HG03159 (cell line): ENCODE results near the gene MVB12B.
"Not testable (repeated sequence)": the region's sequence is repeated elsewhere in the genome, so short reads cannot be mapped to it uniquely, and the experiment has no call there.

Source experiments
- ATAC-seq: cut with Tn5 transposase; IDR thresholded peaks from one replicate; pipeline ENCODE4 v1.9.1; 2021; ENCODE audit warnings: mild to moderate bottlenecking, moderate library complexity; ENCODE audit not compliant: unreplicated experiment

The MVB12B gene

DNA sequence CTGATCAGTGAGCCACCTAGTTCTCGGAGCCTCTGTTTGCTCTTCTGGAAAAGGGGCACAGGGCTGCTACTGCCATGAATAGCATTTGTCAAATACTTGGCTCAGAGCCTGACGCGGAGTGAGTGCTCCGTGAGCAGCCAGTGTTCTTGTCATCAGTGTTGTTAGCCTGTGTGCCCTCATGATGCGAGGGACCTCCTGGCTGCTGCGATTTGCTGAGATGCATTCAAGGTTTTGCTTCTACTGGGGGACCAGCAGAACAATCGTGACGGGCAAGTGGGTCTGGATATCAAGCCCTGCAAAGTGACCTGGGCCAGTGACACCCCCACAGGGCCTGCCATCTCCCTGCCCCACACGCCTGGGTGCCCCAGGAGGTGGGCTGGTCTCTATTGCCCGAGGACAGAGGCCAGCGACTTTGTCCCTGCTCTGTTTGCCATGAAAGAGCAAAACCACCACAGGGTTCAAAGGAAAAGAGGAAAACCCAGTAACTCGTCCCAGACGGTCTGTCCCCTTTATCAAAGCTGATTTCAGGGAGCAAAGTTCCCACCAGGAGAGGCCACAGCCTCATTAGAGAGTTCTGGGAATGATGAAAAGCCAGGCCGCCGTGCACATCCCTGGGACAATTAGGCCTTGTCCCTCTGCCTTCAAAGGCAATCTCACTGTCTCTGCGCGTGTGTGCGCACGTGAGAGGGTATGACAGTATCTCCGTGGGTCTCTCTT is 200.6 kb downstream of the MVB12B start:
- ATAC-seq = no peak

DNA sequence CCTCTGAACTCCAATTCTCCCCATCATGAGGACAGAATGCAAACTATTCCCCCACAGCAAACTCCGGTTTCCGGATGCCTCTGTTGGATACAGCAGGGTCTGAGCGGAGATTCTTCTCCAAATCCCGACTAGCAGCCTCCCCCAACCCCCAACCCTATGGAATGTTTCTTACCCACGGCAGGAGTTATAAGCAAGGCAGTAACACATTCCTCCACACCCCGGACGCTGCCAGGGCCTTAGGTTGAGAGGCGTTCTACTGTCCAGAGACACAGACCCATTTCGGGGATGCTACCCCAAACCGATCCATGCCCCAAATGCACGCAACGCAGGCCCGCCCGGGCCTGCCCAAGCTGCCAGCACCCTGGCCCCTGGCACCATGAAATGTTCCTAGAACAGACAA is 201.5 kb downstream of the MVB12B start:
- no peak for ATAC-seq

DNA sequence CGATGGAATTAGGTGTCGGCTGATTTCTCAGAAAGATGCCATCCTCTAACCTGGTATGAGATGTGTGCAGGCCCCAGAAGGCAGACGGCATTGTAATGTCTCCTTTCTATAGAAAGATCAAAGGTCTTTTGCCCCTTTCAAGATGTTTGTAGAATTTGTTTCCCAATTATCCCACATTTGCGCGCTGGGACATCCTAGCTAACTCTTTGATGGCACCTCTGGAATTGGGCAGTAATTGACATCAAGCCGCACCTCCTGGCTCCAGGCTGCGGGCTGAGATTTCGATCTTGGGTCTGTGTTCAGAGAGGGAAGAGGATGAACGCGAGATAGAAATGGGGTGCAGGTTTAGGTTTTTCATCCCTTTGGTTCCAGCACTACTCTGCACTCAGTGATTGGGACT is 202.3 kb downstream of the MVB12B start:
- no peak for ATAC-seq

DNA sequence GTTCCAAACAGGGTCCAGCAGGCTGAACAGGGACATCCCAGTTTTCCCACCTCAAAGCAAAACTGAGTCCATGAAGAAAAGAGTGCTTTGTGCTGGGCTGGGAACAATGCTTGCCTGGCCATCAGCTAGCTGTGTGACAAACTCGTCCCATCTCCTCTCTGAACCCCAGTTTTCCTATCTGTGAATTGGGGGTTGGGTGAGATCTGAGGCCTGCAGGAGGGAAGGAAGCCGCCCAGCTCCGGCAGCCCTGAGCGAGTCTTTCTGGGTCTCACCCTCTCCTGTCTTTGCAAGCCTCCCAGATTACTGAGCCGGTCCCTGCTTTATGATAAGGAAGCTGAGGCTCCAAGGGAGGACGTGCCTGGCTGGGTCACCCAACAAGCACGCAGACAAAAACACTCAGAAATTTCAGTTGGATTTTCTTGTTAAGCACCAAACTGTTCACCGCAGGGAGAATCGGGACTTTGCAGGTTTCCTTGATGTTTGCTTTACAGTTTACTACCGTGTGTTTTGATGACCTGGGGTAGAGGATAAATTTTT is 204.5 kb downstream of the MVB12B start:
- ATAC-seq = no peak

DNA sequence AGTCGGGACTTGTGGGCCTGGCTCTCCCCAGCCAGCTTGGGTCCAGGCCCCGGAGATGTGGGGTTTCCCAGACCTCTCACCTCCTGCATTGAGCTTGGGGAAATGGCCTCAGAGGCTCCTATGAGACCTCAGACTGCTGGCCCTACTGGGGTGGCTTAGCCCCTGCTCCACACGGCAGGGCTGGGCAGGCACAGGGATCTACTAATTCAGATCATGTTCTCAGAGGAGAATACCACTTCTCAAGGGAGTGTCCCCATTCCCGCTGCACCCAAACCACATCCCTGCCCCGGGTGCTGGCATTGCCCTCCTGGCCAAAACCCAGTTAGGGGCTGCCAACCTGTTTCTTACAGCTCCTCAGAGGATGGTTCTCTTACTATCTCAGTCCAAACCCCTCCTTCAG is 205.0 kb downstream of the MVB12B start:
- ATAC-seq = no peak

DNA sequence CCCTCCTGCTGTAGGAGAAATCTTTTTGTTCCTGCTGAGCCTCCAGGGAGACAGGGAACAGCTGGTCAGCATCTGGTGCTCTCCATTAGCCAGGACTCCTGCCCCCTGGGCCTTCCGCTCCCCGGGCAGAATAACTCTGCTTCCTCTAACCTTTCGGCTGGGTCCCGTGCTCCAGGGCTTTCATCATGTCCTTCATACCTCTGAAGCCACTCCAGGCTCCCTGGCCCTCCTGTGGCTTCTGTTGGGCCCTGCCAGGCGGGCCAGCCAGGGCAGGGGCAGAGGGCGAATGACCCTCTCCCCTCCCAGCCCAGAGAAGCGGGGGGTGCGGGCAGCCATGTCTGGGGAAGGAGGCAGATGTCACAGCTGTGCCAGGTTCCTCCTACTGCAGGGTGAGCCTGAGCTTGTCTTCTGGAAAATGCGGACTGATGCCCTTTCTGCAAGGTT is 205.4 kb downstream of the MVB12B start:
- ATAC-seq = no peak

DNA sequence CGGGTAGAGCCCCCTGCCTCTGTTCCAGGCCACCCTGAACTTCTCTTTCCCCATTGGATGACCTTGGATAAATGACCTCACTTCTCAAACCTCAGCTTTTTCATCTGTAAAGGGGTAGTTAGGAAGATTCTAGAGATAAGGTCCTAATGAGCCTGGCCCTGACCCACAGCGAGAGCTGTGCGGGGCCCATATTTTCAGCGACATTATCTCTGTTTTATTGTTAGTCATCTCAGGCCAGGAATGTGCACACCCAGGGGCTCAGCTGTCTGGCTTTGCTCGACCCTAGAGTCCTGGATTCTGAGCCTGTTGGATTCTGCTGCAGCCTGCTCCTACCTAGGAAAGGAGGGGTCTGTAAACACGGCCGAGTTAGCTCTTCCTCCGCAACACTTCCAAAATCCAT is 205.9 kb downstream of the MVB12B start:
- ATAC-seq = no peak

DNA sequence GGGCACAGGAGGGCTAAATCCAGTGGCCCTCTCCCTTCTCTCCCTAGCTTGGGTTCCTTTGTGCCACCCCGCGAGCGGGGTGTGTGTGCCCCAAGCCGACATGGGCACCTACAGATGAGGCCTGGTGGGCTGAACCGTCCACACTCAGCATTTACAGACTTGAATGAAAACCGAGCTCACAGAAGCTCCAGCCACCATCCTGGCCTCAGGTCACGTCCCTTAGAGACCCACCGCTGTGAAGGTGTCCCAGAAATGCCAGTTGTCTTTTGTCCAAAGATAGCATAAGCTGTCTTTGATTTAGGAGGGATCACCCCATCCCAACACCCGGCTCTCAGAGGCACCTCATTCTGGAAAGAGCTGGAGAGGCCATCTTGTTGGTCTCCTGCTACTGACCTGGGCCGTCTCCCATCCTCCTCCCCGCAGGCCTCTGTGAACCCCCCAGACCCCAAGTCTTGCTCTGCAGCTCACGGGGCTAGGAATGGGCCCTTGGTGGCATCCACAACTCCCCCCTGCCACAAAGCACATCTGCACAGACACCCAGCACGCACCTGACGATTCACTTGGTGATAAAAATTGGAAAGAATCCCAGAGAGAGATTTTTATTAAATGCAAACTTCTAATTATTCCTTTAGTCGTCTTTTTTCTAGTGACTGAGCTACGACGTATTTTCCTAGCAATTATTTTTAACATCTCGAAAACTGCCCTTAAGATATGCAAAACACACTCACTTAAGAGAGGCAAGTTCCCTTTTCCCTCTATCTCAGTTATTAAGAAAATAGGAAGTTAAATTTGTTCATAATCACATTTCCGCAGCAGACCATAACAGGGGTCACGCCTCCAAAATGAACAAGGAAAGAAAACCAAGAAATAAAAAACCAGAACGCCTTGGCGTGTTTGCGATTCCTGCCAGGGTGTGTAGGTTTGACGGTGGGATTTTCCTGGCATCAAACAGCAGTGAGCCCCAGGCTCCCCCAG is 206.6 kb downstream of the MVB12B start:
- no peak for ATAC-seq

DNA sequence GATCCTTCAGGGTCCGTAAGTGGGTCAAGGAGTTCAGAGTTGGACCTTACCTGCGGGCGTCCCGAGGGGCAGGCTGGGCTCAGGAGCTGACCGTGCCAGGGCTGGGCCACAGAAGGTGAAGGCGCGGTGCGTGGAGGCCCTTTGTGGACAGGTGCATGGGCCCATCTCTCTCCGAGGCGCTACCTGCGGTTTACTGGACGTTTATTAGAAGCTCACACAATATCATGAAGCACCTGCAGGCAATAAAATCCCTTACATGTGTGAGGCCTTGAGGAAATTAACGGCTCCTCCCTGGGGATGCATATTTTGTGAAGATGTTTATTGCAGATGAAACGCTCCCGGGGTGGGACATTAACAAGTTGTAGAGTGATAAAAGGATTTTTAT is 207.3 kb downstream of the MVB12B start:
- ATAC-seq = no peak

DNA sequence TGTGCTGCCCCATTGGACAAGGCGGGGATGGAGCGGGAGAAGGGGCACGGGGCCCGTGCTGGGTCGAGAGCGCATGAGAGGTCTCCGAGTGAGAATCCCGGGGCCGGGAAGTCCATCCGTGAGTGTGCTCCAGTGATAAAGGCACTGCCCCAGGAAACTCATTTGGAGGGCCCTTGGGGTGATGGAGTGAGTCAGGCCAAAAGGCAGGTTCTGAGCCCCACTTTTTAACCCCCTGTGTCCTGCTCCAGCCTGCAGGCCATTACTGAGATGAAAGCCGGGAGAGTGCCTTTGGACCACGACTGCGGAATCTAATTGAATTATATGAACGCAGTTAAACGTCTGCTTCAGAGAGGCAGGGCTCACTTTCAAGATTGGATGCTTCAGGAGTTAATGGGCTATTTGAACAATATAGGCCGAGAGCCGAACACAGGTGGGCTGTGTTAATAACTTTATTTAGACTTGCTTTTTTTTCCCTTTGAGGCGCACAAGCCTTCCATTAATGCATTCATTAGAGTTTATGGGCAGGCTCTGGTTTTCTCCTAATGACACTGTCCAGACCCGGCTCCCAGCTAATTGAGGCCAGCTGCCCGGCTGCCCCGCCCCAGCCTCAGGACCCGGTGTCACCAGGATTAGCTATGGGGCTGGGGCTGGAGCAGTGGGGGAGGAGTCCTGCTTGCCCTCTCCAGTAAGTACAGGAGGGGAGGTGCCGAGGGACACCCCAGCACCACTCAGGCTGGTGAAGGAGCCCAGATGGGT is 208.0 kb downstream of the MVB12B start:
- no peak for ATAC-seq

DNA sequence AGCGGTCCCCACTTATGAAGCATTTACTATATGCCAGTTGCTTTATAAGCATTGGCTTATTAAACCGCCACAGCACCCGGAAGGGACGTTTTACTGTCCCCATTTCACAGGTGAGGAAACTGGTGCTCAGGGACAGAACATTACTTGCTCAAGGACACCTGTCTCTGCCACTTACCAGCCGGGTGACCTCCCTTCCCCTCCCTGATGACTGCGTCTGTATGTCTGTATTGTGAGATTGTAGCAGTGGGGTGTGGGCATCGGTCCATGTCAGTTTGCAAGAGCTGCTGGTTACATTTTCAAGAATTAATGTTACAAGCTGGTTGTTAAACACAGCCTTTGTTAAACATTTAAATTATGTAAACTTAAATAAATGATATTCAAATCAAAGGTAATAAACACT is 209.5 kb downstream of the MVB12B start:
- no peak for ATAC-seq

DNA sequence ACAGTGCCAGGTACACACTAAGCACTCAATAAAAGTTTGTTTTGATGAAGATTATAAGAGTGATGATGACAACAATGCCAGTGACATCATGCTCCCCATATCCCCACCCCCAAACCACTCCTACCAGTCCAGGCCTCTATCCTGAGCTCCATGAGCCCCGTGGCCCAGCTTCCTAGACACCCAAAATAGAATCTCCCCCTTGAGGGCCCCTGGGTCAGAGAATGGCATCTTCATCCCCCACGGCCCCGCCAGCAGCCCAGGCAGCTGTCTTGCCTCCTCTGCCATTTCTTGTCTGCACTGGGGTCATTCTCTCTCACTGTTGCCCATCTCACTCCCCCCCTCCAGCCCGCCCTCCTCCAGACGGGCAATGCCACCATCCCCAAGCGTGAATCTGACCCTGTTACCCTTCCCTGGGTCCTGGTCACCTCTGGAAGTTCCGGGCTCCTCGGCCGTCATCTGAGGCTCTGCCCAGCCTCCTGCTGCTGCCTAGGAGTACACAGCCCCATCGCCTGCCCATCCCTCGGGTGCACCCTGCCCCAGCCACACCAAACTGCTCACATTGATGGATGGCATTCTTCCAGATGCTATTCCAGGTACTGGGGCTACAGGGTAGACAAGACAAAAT is 210.3 kb downstream of the MVB12B start:
- no peak for ATAC-seq

DNA sequence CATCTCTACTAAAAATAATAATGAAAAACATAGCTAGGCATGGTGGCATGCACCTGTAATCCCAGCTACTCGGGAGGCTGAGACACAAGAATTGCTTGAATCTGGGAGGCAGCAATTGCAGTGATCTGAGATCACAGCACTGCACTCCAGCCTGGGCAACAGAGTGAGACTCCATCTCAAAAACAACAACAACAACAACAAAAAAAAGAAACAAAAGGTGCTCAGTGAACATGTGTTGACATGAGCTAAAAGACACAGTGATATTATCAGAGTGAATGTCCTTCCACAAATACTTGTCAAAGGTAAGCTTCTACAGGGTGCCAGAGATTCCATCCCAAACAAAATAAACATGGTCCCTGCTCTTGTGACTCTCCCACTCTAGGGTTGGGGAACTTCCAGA is 211.9 kb downstream of the MVB12B start:
- ATAC-seq = no peak

DNA sequence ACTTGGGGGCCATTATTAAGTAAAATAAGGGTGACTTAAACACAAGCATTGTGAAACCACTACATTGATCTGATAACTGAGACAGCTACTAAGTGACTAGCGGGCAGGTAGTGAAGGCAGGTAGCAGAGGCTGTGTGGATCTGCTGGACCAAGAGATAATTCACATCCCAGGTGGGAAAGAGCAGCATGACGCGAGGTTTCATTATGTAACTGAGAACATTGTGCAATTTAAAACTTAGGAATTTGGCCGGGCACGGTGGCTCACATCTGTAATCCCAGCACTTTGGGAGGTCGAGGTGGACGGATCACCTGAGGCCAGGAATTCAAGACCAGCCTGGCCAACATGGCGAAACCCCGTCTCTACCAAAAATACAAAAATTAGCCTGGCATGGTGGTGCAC is 213.8 kb downstream of the MVB12B start:
- ATAC-seq = not testable (repeated sequence)

DNA sequence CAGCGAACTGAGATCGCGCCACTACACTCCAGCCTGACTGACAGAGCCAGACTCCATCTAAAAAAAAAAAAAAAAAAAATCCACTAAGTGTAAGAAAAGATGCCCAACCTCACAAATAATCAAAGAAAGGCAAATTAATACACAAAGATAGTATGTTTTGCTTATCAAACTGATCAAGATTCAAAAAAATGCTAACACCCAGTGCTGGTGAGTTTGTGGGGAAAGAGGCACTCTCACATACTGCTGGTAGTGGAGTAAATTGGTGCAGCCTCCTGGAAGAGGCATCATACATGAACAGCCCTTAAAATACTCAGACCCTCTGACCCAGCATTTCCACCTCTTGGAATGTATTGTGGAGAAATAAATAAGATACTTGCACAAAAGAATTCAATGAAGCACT is 216.9 kb downstream of the MVB12B start:
- ATAC-seq = no peak

DNA sequence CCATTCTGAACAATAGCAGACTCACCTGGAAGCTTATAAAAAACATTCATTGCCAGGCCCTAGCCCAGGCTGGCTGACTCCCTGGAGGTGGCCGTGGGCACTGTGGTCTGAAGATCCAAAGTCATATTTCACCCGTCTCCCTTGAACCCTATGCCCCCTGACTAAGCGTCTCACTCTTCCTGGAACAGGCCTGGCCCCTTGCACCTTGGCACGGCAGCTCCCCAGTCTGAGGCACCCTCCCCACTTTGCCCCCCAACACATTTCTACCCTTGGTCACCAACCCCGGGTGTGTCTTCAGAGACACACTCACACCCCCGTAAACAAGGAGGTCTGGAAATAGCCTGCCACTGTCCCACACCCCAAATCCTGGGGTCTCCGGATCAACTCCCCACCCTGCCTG is 218.5 kb downstream of the MVB12B start:
- ATAC-seq = no peak

DNA sequence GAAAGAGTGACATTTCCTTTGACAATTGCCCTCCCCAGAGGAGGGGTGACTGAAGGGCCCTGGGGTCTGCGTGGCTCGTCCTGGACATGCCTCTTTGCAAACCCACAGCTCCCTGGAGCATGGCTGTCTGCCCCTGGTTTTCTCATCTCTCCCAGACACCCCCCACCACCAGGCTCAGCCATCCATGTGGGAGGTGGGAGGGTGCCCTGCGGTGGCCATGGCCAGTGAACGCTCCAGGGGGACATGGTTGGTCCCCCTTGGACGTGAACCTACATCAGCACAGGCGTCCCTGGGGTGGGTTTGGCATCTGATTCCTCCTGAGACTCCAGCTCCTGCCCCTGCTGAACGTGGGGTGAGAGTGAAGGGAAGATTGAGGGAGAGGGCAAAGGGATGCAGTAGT is 219.4 kb downstream of the MVB12B start:
- no peak for ATAC-seq

DNA sequence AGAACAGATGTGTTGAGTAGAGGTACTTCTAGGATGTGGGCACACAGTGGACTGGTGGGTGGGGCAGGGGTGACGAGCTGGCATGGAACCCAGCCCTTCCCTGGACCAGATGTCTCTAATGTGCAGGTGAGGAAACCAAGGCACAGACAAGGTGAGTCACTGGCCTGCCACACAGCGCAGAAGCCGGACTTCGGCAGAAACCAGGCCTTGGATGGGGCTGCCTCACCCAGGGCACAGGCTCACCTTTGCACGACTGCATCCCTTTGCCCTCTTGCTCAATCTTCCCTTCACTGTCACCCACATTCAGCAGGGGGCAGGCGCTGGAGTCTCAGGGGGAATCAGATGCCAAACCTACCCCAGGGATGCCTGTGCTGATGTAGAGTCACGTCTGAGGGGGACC is 221.7 kb downstream of the MVB12B start:
- no peak for ATAC-seq

DNA sequence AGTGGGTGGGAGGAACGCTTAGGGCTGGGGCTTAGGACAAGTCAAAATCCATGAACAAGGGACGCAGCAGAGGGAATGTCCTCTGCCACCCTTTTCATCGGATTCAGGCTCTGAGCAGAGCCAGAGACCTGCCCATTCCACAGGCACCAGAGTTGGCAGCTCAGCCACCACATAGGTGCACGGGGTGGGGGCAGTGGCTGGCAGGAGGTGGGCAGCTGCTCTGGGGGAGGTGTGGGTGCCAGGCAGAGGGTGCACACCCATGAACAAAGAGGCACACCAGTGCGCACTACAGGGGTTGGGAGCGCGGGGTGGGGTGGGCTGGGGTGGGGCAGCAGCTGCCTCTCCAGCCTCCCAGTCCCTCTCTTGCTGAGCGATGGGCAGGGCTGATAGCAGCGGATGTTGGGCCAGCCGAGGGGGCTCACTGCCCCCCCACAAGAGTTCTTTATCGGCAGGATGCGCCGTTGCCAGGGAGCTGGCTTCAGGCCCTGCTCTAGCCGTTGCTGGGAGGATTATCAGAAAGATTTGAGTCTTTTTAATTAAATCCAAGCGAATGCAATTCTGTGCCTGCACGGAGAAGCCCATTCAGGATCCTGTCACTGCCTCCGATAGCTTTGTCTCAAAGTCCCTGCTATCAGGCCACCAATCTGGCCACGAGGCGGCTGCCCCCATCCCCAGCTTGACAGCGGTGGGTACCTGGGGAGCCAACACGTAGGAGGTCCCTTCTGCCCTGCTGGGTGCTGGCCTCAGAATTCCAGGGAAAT is 222.8 kb downstream of the MVB12B start:
- ATAC-seq = no peak

DNA sequence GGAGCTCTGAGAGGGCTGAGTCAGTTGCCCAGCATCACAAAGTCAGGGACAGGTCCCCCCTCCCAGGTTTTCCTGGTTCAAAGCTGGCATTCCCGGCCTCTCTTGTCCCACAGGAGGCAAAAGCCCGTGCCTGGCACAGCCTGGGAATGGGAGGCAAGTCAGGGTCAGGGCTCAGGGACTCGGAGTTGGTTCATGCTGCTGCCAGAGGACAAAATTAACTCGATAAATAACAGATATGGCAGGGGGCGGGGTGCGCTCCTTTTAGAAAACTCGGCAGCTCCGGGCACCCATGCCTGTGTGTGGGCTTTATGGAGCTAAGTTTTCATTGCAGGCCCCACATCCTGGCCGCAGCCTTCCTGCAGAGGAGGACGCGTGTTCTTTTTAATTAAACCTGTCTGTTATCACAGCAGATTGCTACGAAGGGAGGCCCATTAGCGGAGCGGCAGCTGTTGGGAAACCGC is 224.3 kb downstream of the MVB12B start:
- no peak for ATAC-seq
